WTC11 (cell line): ENCODE data around the gene YBEY. TPM values are rescaled to one million over a fixed set of nuclear protein-coding genes. Genes with fewer than 3 reads are reported as not detected.

Experiments
- ATAC-seq: fragments of 200-7000 bp; cut with Tn5 transposase; 2 replicates; pipeline ENCODE4 v1.10.0; 2021; ENCODE audit warnings: mild to moderate bottlenecking, moderate library complexity
- CTCF ChIA-PET: fragments of 300-600 bp; sonication (Branson Sonifier 250); formaldehyde crosslinking; loops from one replicate; lab custom pipeline; 2021; ENCODE audit warnings: antibody characterized with exemption; lab: Charles Lee
- POLR2A ChIA-PET: fragments of 350-600 bp; sonication (Branson Sonifier 250); formaldehyde crosslinking; loops from one replicate; lab custom pipeline; 2021; ENCODE audit warnings: antibody characterized with exemption; lab: Charles Lee
- DNase-seq: peaks from one replicate; pipeline ENCODE4 v3.0.0; 2021; ENCODE audit warnings: low spot score
- H3K27ac Mint-ChIP-seq: 2 replicates; pipeline ENCODE4 v1.8.0; 2021; ENCODE audit warnings: mixed read lengths
- H3K27me3 Mint-ChIP-seq: 2 replicates; pipeline ENCODE4 v1.8.0; 2021; ENCODE audit warnings: low read depth, mild to moderate bottlenecking, moderate library complexity, mixed read lengths
- H3K36me3 Mint-ChIP-seq: 2 replicates; pipeline ENCODE4 v1.8.0; 2021; ENCODE audit warnings: mixed read lengths
- H3K4me1 Mint-ChIP-seq: 2 replicates; pipeline ENCODE4 v1.8.0; 2022; ENCODE audit warnings: mixed read lengths
- H3K4me3 Mint-ChIP-seq: 2 replicates; pipeline ENCODE4 v1.8.0; 2021; ENCODE audit warnings: mild to moderate bottlenecking, moderate library complexity, mixed read lengths
- H3K9me3 Mint-ChIP-seq: 2 replicates; pipeline ENCODE4 v1.8.0; 2021; ENCODE audit warnings: mixed read lengths
- AFF4 ChIP-seq: sonication (generic); formaldehyde crosslinking; IDR thresholded peaks from 2 replicates; pipeline ENCODE4 v1.8.1; 2023; ENCODE audit warnings: mild to moderate bottlenecking, missing genetic modification reagents, borderline replicate concordance
- CREM ChIP-seq: sonication (generic); formaldehyde crosslinking; IDR thresholded peaks from 2 replicates; pipeline ENCODE4 v1.8.1; 2022; ENCODE audit warnings: mild to moderate bottlenecking, missing genetic modification reagents, moderate library complexity
- E2F1 ChIP-seq: sonication (generic); formaldehyde crosslinking; IDR thresholded peaks from 2 replicates; pipeline ENCODE4 v1.8.0; 2022; ENCODE audit warnings: mild to moderate bottlenecking, missing genetic modification reagents
- E2F4 ChIP-seq: sonication (generic); formaldehyde crosslinking; IDR thresholded peaks from 2 replicates; pipeline ENCODE4 v1.8.1; 2022; ENCODE audit warnings: low read depth, mild to moderate bottlenecking, moderate library complexity, missing genetic modification reagents, borderline replicate concordance
- ELF4 ChIP-seq: sonication (generic); formaldehyde crosslinking; IDR thresholded peaks from 2 replicates; pipeline ENCODE4 v1.8.1; 2022; ENCODE audit warnings: low read depth, mild to moderate bottlenecking, moderate library complexity, missing genetic modification reagents
- GRHL2 ChIP-seq: fragments of 250-450 bp; sonication (Bioruptor Pico); IDR thresholded peaks from 2 replicates; pipeline ENCODE4 v1.8.0; 2022; ENCODE audit warnings: mild to moderate bottlenecking, moderate library complexity; ENCODE audit not compliant: insufficient replicate concordance, severe bottlenecking
- HMGA2 ChIP-seq: fragments of 250-450 bp; sonication (Bioruptor Pico); IDR thresholded peaks from 2 replicates; pipeline ENCODE4 v1.4.0; 2021; ENCODE audit warnings: mild to moderate bottlenecking, moderate library complexity
- PRDM15 ChIP-seq: sonication (generic); formaldehyde crosslinking; IDR thresholded peaks from 2 replicates; pipeline ENCODE4 v1.8.0; 2022; ENCODE audit warnings: missing genetic modification reagents
- SP1 ChIP-seq: sonication (generic); formaldehyde crosslinking; conservative IDR thresholded peaks from 2 replicates; pipeline ENCODE4 v1.8.1; 2022; ENCODE audit warnings: missing genetic modification reagents
- TP53 ChIP-seq: sonication (generic); formaldehyde crosslinking; IDR thresholded peaks from 2 replicates; pipeline ENCODE4 v1.8.1; 2023; ENCODE audit warnings: mild to moderate bottlenecking, missing genetic modification reagents
- USF2 ChIP-seq: sonication (generic); formaldehyde crosslinking; IDR thresholded peaks from 2 replicates; pipeline ENCODE4 v1.8.1; 2023; ENCODE audit warnings: mild to moderate bottlenecking, missing genetic modification reagents, moderate library complexity
- ZNF121 ChIP-seq: sonication (generic); formaldehyde crosslinking; IDR thresholded peaks from 2 replicates; pipeline ENCODE4 v1.8.0; 2023; ENCODE audit warnings: missing genetic modification reagents
- ZNF219 ChIP-seq: sonication (generic); formaldehyde crosslinking; IDR thresholded peaks from 2 replicates; pipeline ENCODE4 v1.8.0; 2023; ENCODE audit warnings: missing genetic modification reagents, mild to moderate bottlenecking, borderline replicate concordance
- ZNF425 ChIP-seq: fragments of 250-450 bp; sonication (Bioruptor Pico); conservative IDR thresholded peaks from 2 replicates; pipeline ENCODE4 v1.9.0; 2021; ENCODE audit warnings: mild to moderate bottlenecking
- ZNF532 ChIP-seq: fragments of 250-450 bp; sonication (Bioruptor Pico); IDR thresholded peaks from 2 replicates; pipeline ENCODE4 v1.9.0; 2021; ENCODE audit warnings: mild to moderate bottlenecking, borderline replicate concordance
- total RNA-seq: library from RNA; stranded (reverse); gene quantifications from 3 replicates; pipeline ENCODE4 v1.2.3, GENCODE V29; 2021
- TF ChIP-seq, protein P1 (sequence below): fragments of 250-450 bp; sonication (Bioruptor Pico); IDR thresholded peaks from 2 replicates; pipeline ENCODE4 v2.1.2; 2022; ENCODE audit warnings: mild to moderate bottlenecking, moderate library complexity

The YBEY gene
- total RNA-seq, 1 experiment from 2014 or later, result 27.4 TPM

DNA sequence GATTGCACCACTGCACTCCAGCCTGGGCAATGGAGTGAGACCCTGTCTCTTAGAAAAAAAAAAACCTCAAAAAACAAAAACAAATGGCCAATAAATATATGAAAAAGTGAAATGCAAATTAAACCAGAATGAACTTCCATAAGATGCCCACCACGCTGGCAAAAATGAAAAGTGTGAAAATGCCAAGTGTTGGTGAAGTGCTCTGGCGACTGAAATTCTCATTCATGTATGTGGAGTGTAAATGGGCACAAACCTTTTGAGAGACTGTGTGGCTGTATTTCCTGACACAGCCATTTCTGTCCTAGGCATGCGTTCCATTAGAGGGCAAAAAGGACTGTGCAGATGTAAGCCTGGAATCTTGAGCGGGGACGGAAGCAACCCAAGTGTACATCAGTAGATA is 18.3 kb downstream of the YBEY start (continued):
- no peak for TF ChIP-seq USF2 (CRISPR knock-in tag)
- TF ChIP-seq E2F4, result no peak
- TF ChIP-seq HMGA2, result no peak

DNA sequence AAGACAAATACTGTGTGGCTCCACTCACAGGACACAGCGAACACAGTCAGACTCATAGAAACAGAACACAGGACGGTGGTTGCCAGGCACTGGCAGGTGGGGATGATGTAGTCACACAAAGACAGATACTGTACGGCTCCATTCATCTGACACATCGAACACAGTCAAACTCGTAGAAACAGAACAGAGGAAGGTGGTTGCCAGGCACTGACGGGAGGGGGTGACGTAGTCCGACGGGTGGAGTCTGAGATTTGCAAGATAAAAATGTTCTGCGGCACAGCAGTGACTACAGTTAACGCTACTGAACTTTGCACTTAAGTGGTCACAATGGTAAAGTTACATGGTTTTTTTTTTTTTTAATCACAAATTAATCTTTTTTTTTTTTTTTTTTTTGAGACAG is 18.8 kb downstream of the YBEY start:
- H3K4me3 Mint-ChIP-seq, result no peak overlapping the region
- no peak overlapping the region for H3K27ac Mint-ChIP-seq
- peaks cover 61% of the 10 kb centered on the region for H3K36me3 Mint-ChIP-seq
- H3K4me1 Mint-ChIP-seq, result no peaks in the 10 kb centered on the region
- CTCF ChIA-PET, result no interaction called here
- POLR2A ChIA-PET, result no interaction called here
- DNase-seq, result no peak
- no peak for ATAC-seq
- H3K27me3 Mint-ChIP-seq, result no peaks in the 10 kb centered on the region
- H3K9me3 Mint-ChIP-seq, result no peaks in the 10 kb centered on the region
- no peak for TF ChIP-seq ZNF425 (CRISPR knock-in tag)
- no peak for TF ChIP-seq ZNF121 (CRISPR knock-in tag)
- TF ChIP-seq SP1 (CRISPR knock-in tag), result no peak
- TF ChIP-seq AFF4 (CRISPR knock-in tag), result no peak
- TF ChIP-seq ZNF219 (CRISPR knock-in tag), result no peak
- no peak for TF ChIP-seq GRHL2 (CRISPR knock-in tag)
- no peak for TF ChIP-seq PRDM15 (CRISPR knock-in tag)
- no peak for TF ChIP-seq ELF4 (CRISPR knock-in tag)
- no peak for TF ChIP-seq ZNF532 (CRISPR knock-in tag)
- TF ChIP-seq, protein P1, sequence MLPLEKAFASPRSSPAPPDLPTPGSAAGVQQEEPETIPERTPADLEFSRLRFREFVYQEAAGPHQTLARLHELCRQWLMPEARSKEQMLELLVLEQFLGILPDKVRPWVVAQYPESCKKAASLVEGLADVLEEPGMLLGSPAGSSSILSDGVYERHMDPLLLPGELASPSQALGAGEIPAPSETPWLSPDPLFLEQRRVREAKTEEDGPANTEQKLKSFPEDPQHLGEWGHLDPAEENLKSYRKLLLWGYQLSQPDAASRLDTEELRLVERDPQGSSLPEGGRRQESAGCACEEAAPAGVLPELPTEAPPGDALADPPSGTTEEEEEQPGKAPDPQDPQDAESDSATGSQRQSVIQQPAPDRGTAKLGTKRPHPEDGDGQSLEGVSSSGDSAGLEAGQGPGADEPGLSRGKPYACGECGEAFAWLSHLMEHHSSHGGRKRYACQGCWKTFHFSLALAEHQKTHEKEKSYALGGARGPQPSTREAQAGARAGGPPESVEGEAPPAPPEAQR (CRISPR knock-in tag), result no peak
- TF ChIP-seq TP53 (CRISPR knock-in tag), result no peak
- TF ChIP-seq CREM (CRISPR knock-in tag), result no peak
- no peak for TF ChIP-seq E2F1
